SK-N-SH treated with all-trans-retinoic acid at 6 μM for 48 hours (cell line): ENCODE results near the gene TTC21B.

ENCODE experiments used
- ESRRG ChIP-seq: fragments of 250-450 bp; sonication (Bioruptor Pico); IDR thresholded peaks from 2 replicates; pipeline ENCODE4 v1.6.1; 2021; ENCODE audit warnings: mild to moderate bottlenecking
- ISL1 ChIP-seq: fragments of 250-450 bp; sonication (Bioruptor Pico); IDR thresholded peaks from 2 replicates; pipeline ENCODE4 v2.1.2; 2022; ENCODE audit warnings: mild to moderate bottlenecking, moderate library complexity
- RARB ChIP-seq: fragments of 250-450 bp; sonication (Bioruptor Pico); IDR thresholded peaks from 2 replicates; pipeline ENCODE4 v1.8.0; 2021; ENCODE audit warnings: mild to moderate bottlenecking, moderate library complexity
- SNAI2 ChIP-seq: fragments of 250-450 bp; sonication (Bioruptor Pico); IDR thresholded peaks from 2 replicates; pipeline ENCODE4 v1.5.0; 2020; ENCODE audit warnings: mild to moderate bottlenecking, moderate library complexity
- TCF4 ChIP-seq: fragments of 250-450 bp; sonication (Bioruptor Pico); IDR thresholded peaks from 2 replicates; pipeline ENCODE4 v1.8.0; 2021; ENCODE audit warnings: mild to moderate bottlenecking, moderate library complexity, borderline replicate concordance
- ZFP3 ChIP-seq: fragments of 250-450 bp; sonication (Bioruptor Pico); IDR thresholded peaks from 2 replicates; pipeline ENCODE4 v1.5.0; 2020; ENCODE audit warnings: mild to moderate bottlenecking, moderate library complexity
- ZNF565 ChIP-seq: fragments of 450-650 bp; formaldehyde crosslinking; conservative IDR thresholded peaks from 2 replicates; pipeline ENCODE4 v1.5.0; 2020; ENCODE audit warnings: low read depth, mild to moderate bottlenecking, moderate library complexity
- ZNF70 ChIP-seq: fragments of 450-650 bp; formaldehyde crosslinking; IDR thresholded peaks from 2 replicates; pipeline ENCODE4 v1.5.0; 2020; ENCODE audit warnings: mild to moderate bottlenecking, moderate library complexity
- ZNF8 ChIP-seq: fragments of 450-650 bp; formaldehyde crosslinking; IDR thresholded peaks from 2 replicates; pipeline ENCODE4 v1.5.0; 2020; ENCODE audit warnings: mild to moderate bottlenecking, moderate library complexity
- TF ChIP-seq, protein P1 (sequence below): fragments of 250-450 bp; sonication (Bioruptor Pico); IDR thresholded peaks from 2 replicates; pipeline ENCODE4 v1.5.1; 2020; ENCODE audit warnings: low read depth, mild to moderate bottlenecking, moderate library complexity

DNA sequence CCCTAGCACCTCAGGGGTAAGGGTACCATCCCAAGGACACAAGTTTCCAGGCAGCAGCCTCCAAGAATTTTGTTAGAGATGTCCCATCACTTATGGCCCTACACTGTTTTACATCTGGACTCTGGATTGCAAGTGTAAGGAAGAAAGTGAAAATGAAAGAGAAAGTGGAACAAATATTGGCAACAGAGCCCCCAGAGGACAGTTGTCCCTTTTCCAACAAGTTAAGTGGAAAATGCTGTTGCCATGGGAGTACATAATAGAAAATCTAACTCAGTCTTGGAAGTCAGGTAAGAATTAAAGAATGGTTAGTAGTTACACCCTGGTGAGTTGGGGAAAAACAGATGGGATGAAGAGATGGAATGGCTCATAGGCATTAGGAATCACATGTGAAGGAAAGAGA lies 50.6 kb downstream of the TTC21B start:
- no peak for TF ChIP-seq ZNF565 (CRISPR knock-in tag)
- no peak for TF ChIP-seq ESRRG (CRISPR knock-in tag)
- no peak for TF ChIP-seq TCF4
- no peak for TF ChIP-seq ZNF70 (CRISPR knock-in tag)
- TF ChIP-seq ISL1 (CRISPR knock-in tag): no peak
- no peak for TF ChIP-seq RARB (CRISPR knock-in tag)
- no peak for TF ChIP-seq SNAI2 (CRISPR knock-in tag)
- no peak for TF ChIP-seq ZFP3 (CRISPR knock-in tag)
- TF ChIP-seq ZNF8 (CRISPR knock-in tag): no peak
- TF ChIP-seq, protein P1, sequence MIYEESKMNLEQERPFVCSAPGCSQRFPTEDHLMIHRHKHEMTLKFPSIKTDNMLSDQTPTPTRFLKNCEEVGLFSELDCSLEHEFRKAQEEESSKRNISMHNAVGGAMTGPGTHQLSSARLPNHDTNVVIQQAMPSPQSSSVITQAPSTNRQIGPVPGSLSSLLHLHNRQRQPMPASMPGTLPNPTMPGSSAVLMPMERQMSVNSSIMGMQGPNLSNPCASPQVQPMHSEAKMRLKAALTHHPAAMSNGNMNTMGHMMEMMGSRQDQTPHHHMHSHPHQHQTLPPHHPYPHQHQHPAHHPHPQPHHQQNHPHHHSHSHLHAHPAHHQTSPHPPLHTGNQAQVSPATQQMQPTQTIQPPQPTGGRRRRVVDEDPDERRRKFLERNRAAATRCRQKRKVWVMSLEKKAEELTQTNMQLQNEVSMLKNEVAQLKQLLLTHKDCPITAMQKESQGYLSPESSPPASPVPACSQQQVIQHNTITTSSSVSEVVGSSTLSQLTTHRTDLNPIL (CRISPR knock-in tag): no peak
